Activated CD4-positive, alpha-beta T cell treated with anti-CD3 and anti-CD28 coated beads, Interleukin-2, amount 50 U/mL, for 16 hours (primary cell): ENCODE data around the gene NNAT.

ENCODE experiments used
- DNase-seq: peaks from one replicate; pipeline ENCODE4 v3.0.0-alpha.2; 2020

NNAT gene

GRCh38 chr20:37503256-37503927 is 17.7 kb upstream of the NNAT start:
- DNase-seq, result no peak

- DNase-seq, result no peak
These were observed 16.5 kb upstream of the NNAT start for GRCh38 chr20:37504404-37505096.

- no peak for DNase-seq
These were observed 15.5 kb upstream of the NNAT start for GRCh38 chr20:37505263-37506151.

- no peak for DNase-seq
These were observed 14.8 kb upstream of the NNAT start for GRCh38 chr20:37506152-37506725.

GRCh38 chr20:37510226-37510625 is 10.8 kb upstream of the NNAT start:
- DNase-seq, result no peak

- no peak for DNase-seq
These were observed 9.3 kb upstream of the NNAT start for GRCh38 chr20:37511610-37512275.

- no peak for DNase-seq
These were observed 7.2 kb upstream of the NNAT start for GRCh38 chr20:37513779-37514359.

- DNase-seq, result no peak
These were observed 5.2 kb upstream of the NNAT start for GRCh38 chr20:37515876-37516275.

- DNase-seq, result no peak
These were observed 4.0 kb upstream of the NNAT start for GRCh38 chr20:37516811-37517750.

GRCh38 chr20:37518059-37518458 is 3.0 kb upstream of the NNAT start:
- DNase-seq, result no peak

GRCh38 chr20:37518606-37519507 is 2.2 kb upstream of the NNAT start:
- no peak for DNase-seq

GRCh38 chr20:37519508-37520418 is 1.3 kb upstream of the NNAT start:
- no peak for DNase-seq

GRCh38 chr20:37520419-37520955 is 563 bp upstream of the NNAT start:
- no peak for DNase-seq

- DNase-seq, result no peak
These were observed 1.4 kb downstream of the NNAT start for GRCh38 chr20:37522260-37523011.

GRCh38 chr20:37523012-37523391 is 2.0 kb downstream of the NNAT start:
- no peak for DNase-seq

- no peak for DNase-seq
These were observed 3.1 kb downstream of the NNAT start for GRCh38 chr20:37523911-37524700.
